Right ventricle myocardium inferior (tissue), 1 donor: ENCODE results near the gene ABLIM3. TPM values are rescaled to one million over a fixed set of nuclear protein-coding genes. Genes with fewer than 3 reads are reported as not detected.

Experiments
- ATAC-seq: fragments of 200-7000 bp; cut with Tn5 transposase; one replicate; pipeline ENCODE4 v1.9.1; 2020; ENCODE audit warnings: mild to moderate bottlenecking, moderate library complexity
- DNase-seq: peaks from one replicate; pipeline ENCODE4 v3.0.0; 2021; ENCODE audit errors: missing footprints
- intact Hi-C: fragments of 100-400 bp; cut with DNase I; formaldehyde crosslinking; loops from one replicate; pipeline ENCODE4 v1.11.0; 2022
- long read RNA-seq: library from polyadenylated mRNA; unstranded; transcript quantifications from one replicate; pipeline ENCODE4 v2.0.0, GENCODE V29; 2021
- total RNA-seq: library from RNA; stranded (reverse); fragmentation: NEBNext Ultra II Directional; extraction: Animal tissue kit (Norgen Biotek cat#: 25700); gene quantifications from one replicate; pipeline ENCODE4 v1.2.1, GENCODE V29; 2021
- donor health status: DM: no; HTN: yes; CAD: no; lungs with severe emphysema.

ABLIM3 gene
- 134 TPM for total RNA-seq
- long read RNA-seq, partial matches to known transcripts: 0 of 18 reads
- long read RNA-seq, other reads (novel, unspliced or antisense): 18 of 18 reads

- DNase-seq (peak; percentile 89), ATAC-seq (peak; percentile 88)
- intact Hi-C loops: loop anchor here (1.0 to 5.0 kb wide), 2 partner anchors 36 to 88 kb away; no protein-coding TSS in a partner anchor
Observed at GRCh38 chr5:149141224-149141956, at the start of gene ABLIM3. Gene ABLIM3 (plus strand): TSS chr5:149141493. CDS start chr5:149142096, 603 bp downstream.

GRCh38 chr5:149093625-149094024 lies 47.7 kb upstream of the ABLIM3 start:
- DNase-seq: no peak
- no peak for ATAC-seq
- intact Hi-C loops: no loop called here

- DNase-seq (no peak), ATAC-seq (no peak)
- intact Hi-C loops: no loop called here
Observed at GRCh38 chr5:149094996-149095395, 46.3 kb upstream of the ABLIM3 start.

GRCh38 chr5:149099920-149100319 lies 41.4 kb upstream of the ABLIM3 start:
- intact Hi-C loops: no loop called here
- DNase-seq (no peak), ATAC-seq (no peak)

- DNase-seq (no peak), ATAC-seq (no peak)
- intact Hi-C loops: no loop called here
Observed at GRCh38 chr5:149100331-149100730, 41.0 kb upstream of the ABLIM3 start.

GRCh38 chr5:149108651-149109280 lies 32.5 kb upstream of the ABLIM3 start:
- intact Hi-C loops: no loop called here
- ATAC-seq (no peak), DNase-seq (no peak)

- intact Hi-C loops: loop anchor here (5.0 to 10.0 kb wide), 2 partner anchors 108 to 286 kb away; partner anchors contain the start of gene ADRB2
- no peak for DNase-seq
- ATAC-seq: no peak
Observed at GRCh38 chr5:149110406-149110805, 30.9 kb upstream of the ABLIM3 start.

DNA sequence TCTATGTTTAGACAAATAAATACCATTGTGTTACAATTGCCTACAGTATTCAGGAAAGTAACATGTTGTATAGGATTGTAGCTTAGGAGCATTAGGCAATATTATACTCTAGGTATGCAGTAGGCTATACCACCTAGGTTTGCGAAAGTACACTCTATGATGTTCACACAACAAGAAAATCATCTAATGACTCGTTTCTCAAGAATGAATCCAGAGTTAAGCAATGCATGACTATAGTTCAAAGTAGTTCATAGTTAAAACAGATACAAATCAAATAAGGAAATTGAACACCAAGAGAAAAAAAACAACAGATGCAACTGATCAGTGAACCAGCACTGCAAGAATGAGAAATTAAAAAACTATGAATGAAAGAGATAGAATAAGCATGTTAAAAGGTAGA lies 27.6 kb upstream of the ABLIM3 start:
- ATAC-seq: no peak
- no peak for DNase-seq
- intact Hi-C loops: loop anchor here (1.0 to 10.0 kb wide), 5 partner anchors 53 to 379 kb away; partner anchors contain the start of gene ADRB2

- DNase-seq: no peak
Observed at GRCh38 chr5:149114403-149115312, 26.6 kb upstream of the ABLIM3 start.

GRCh38 chr5:149117970-149118369 lies 23.3 kb upstream of the ABLIM3 start:
- intact Hi-C loops: loop anchor here (10.0 kb wide), 1 partner anchor 293 kb away; the partner anchor contains the start of gene ADRB2
- DNase-seq (no peak), ATAC-seq (no peak)

More at GRCh38 chr5:149114403-149115312, 26.6 kb upstream of the ABLIM3 start:
- ATAC-seq: peak; percentile 92
- intact Hi-C loops: loop anchor here (1.0 to 10.0 kb wide), 5 partner anchors 54 to 380 kb away; partner anchors contain the start of gene ADRB2

- intact Hi-C loops: loop anchor here (10.0 kb wide), 1 partner anchor 294 kb away; the partner anchor contains the start of gene ADRB2
- ATAC-seq: no peak
- DNase-seq: no peak
Observed at GRCh38 chr5:149118463-149118862, 22.8 kb upstream of the ABLIM3 start.

- no peak for DNase-seq
- peak; percentile 10 for ATAC-seq
- intact Hi-C loops: no loop called here
Observed at GRCh38 chr5:149121145-149121544, 20.1 kb upstream of the ABLIM3 start.

- DNase-seq (no peak), ATAC-seq (no peak)
- intact Hi-C loops: no loop called here
Observed at GRCh38 chr5:149123211-149123610, 18.1 kb upstream of the ABLIM3 start.

- ATAC-seq (peak; percentile 38), DNase-seq (no peak)
- intact Hi-C loops: no loop called here
Observed at GRCh38 chr5:149125386-149125891, 15.9 kb upstream of the ABLIM3 start.

DNA sequence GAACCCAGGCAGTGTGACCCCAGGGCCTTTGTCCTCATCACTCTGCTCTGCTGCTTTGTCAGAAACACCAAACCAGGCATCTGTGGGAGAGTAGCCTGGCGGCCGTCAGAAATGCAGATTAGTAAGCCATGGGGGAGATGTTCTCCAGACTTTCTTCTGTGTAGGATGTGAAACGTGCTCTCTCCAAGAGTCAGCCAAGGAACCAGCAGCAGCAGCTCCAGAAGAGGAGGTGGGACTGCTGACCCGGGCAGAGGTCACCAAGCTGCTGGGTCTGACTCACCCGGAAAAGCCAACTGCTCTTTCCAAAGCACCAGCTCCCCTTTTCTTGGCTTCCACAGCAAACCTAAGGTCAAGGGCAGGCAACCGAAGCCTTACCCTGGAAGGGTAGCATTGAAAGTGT lies 14.4 kb upstream of the ABLIM3 start:
- ATAC-seq (no peak), DNase-seq (no peak)
- intact Hi-C loops: no loop called here

- intact Hi-C loops: no loop called here
- no peak for ATAC-seq
- no peak for DNase-seq
Observed at GRCh38 chr5:149127394-149127955, 13.8 kb upstream of the ABLIM3 start.

- intact Hi-C loops: no loop called here
- ATAC-seq (peak; percentile 45), DNase-seq (no peak)
Observed at GRCh38 chr5:149128023-149128875, 13.0 kb upstream of the ABLIM3 start.
